NCI-H2227 treated with DMSO at 0.1 percent for 48 hours (cell line): ENCODE measurements around the gene PEX7.
A peak's percentile ranks its signal among the peaks of the same experiment; 100 is the strongest.
"Not testable (repeated sequence)": the region's sequence is repeated elsewhere in the genome, so short reads cannot be mapped to it uniquely, and the experiment has no call there.

Experiments used
- DNase-seq: peaks from one replicate; lab custom pipeline; 2025; lab: John Stamatoyannopoulos, UW

The PEX7 gene

DNA sequence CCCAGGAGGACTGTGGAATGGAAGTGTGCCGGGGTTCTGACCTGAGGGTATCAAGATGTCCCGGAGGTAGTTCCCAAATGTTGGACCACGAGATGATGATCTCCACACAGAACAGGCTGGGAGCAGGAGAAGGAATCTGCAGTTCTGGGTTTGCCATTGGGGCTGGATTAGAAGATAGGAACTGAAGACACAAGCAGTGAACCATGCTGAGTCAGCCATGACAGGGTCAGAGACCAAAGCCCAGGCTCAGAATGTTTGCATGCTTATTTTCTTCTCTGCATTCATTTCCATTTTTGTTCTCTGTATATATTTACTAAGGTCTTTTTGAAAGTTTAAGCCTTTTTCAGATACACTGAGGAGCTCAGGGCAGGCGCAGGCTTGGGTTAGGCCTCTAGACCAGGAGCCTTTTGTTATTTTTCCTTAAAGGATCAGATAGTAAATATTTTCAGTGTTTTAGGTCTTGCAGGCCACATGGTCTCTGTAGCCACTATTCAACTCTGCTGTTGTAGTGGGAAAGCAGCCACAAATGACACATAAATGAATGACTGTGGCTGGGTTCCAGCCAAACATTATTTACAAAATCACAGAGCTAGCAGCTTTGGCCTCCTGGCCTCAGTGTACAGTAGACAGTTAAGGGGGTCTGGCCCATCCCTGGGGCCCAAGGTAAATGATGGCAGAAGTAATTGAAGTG, 128.2 kb downstream of the PEX7 start:
- no peak for DNase-seq

- peak; percentile 53 for DNase-seq
Measured at GRCh38 chr6:136952714-136953260, 130.4 kb downstream of the PEX7 start.

- no peak for DNase-seq
Measured at GRCh38 chr6:136955123-136955522, 132.7 kb downstream of the PEX7 start.

GRCh38 chr6:136956590-136957544, 134.5 kb downstream of the PEX7 start:
- DNase-seq: no peak

DNA sequence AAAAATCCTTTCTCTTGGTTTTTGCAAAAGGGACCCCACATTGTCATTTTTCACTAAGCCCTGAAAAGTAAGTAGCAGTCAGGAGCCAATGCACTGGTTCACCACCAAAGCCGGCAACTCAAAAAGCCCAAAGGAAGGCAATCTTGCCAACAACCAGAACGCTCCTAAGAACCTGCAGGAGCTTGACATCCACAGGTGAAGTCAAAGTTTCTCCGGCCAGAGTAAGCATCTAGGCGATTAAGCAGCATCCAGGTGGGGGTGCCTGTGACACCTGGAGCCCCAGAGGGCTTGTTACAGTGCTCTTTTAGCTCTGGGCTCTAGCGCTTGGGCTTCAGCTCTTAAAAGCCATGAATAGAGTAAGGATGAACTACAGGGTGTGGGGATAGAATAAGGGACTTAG, 135.8 kb downstream of the PEX7 start:
- DNase-seq: no peak

GRCh38 chr6:136959471-136959891, 137.1 kb downstream of the PEX7 start:
- DNase-seq: no peak

GRCh38 chr6:136959935-136960334, 137.5 kb downstream of the PEX7 start:
- not testable (repeated sequence) for DNase-seq

- no peak for DNase-seq
Measured at GRCh38 chr6:136960781-136961180, 138.4 kb downstream of the PEX7 start.

- DNase-seq: no peak
Measured at GRCh38 chr6:136961848-136962247, 139.5 kb downstream of the PEX7 start.

DNA sequence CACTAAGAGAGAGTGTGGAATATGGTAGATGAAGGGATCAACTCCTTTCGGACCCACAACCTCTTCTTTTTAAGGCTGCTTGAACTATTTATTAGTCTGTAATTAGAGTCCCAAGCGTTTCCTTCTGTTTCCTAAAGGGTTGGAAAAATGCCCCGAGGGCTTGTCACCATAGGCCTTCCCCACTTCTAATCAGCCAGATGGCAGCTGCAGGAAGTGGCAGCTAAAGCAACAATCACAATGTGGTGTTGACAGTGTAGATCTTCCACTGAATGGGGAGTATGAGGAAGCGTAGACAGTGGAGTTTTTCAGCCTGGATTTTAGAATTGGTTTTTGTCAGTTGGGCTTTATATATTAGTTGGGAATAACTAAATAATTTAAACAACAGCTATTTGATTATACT, 140.3 kb downstream of the PEX7 start:
- DNase-seq: no peak

GRCh38 chr6:136963259-136963658, 140.9 kb downstream of the PEX7 start:
- DNase-seq: no peak
